CD4-positive, alpha-beta T cell treated with Interleukin-15 for 4 hours (primary cell): ENCODE measurements around the gene FMNL2.

Experiments used
- DNase-seq: peaks from one replicate; pipeline ENCODE4 v3.0.0-alpha.2; 2020; ENCODE audit warnings: low spot score

The FMNL2 gene

GRCh38 chr2:152558158-152558984, 223.4 kb downstream of the FMNL2 start:
- DNase-seq, result no peak

DNA sequence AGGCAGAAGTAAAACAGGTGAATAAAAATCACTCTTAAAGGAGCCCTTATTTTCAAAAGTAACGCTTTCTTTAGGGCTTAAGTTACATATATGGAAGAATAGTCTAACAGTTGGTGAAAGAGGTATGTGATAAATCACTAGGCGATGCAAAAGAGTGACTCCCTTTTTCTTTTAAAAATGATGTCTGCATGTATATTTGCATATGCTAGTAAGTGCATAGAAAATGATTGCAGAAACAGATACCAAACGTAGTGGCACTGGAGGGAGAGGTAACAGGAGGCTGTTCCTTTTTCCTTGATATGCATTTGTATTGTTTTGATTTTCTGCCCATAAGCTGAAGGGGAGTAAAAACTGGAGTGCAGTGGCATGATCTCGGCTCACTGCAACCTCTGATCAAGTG, 224.0 kb downstream of the FMNL2 start:
- DNase-seq, result no peak

DNA sequence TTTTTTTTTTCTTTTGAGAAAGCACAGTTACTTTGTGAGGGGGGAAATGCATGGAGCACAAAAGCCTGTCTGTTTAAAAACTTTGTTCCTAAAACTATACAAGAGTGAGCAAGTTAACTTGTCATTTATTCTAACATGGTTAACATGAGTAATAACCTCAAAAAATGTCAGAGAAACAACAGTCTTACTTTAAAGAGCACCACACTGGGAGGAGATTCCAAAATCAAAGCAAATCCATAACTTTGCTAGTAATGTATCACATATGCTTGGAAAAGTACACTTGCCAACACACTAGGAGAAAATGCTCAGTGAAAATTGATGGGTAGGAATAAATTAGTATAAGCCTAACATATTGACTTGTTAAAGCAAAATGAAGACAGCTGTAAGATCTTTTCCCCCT, 225.2 kb downstream of the FMNL2 start:
- no peak for DNase-seq

- DNase-seq, result no peak
These were observed 226.1 kb downstream of the FMNL2 start for GRCh38 chr2:152560873-152561595.

DNA sequence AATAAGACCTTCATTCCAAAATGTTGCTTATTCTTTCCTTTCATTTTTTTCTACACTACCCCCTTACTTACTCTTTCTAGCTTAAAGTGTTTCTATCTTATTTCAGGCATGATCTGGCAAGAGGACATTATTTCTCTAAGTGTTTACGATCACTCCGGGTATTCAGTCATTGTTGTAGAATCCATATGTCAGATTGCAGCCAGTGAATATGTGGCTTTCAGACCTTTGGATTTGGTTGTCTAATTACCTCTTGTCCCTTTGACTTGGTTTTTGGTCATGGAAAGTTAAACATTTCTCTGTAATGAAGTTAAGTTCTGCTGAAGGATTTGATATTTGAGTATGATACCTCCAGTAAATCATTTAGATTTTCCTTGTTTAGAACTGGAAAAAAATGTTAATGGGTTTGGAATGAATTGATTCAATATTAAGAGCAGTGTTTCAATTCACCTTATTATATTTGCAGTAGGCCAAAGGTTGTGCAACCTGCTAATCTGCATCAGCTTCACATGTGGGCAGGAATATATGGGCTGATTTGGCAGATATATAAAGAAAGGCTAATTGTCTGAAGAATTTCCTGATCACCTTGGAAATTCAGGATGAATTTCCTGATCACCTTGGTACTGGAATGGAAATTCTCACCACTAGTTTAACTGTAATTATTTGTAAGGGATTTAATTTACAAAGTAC, 227.4 kb downstream of the FMNL2 start:
- DNase-seq, result no peak

DNA sequence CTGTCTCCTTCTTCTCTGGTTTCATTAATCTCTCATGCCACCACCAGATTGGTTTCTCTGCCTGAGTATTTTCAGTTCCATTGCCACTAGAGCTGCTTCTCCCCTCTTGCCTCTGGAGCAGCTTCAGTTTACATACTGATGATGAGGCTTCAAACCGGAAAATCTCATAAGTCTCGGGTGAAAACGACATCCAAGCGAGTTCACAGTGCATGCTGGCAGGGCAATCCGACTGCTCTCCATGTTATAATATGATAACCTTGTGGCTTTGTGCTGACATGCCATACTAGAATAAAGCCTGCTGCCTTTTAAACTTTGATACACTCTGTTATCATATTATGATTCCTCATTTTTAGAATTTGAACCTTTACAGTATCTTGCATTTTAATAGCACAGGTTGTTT, 228.8 kb downstream of the FMNL2 start:
- DNase-seq, result no peak

GRCh38 chr2:152564754-152565551, 230.0 kb downstream of the FMNL2 start:
- no peak for DNase-seq

- no peak for DNase-seq
These were observed 231.1 kb downstream of the FMNL2 start for GRCh38 chr2:152565884-152566727.

GRCh38 chr2:152566728-152567069, 231.7 kb downstream of the FMNL2 start:
- no peak for DNase-seq

DNA sequence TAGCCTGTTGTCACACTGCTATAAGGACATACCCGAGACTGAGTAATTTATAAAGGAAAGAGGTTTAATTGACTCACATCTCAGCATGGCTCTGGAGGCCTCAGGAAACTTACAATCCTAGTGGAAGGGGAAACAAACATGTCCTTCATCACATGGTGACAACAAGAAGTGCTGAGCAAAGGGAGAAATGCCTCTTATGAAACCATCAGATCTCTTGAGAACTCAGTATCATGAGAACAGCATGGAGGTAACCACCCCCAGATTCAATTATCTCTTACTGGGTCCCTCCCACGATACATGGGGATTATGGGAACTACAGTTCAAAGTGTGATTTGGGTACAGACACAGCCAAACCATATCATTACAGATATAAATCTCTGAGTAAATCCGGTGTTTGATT, 233.6 kb downstream of the FMNL2 start:
- no peak for DNase-seq

DNA sequence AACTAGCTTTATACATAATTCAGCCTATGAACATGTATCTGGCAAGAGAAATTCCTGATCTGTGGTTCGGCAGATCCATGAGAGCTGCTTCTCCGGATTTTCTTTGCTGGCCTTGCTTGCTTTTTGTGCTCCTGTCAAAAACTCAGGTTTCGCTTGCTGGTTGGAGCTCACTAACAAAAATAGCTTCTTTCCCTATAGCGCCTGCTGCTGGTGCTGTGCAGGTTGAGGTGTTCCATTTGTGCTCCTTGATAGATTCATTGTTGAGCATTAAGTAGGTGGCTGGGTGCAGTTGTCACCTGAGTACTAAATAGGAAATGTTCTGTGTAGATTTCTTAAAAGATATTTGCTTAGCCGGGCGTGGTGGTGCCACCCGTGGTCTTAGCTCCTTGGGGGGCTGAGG, 234.2 kb downstream of the FMNL2 start:
- DNase-seq, result no peak

DNA sequence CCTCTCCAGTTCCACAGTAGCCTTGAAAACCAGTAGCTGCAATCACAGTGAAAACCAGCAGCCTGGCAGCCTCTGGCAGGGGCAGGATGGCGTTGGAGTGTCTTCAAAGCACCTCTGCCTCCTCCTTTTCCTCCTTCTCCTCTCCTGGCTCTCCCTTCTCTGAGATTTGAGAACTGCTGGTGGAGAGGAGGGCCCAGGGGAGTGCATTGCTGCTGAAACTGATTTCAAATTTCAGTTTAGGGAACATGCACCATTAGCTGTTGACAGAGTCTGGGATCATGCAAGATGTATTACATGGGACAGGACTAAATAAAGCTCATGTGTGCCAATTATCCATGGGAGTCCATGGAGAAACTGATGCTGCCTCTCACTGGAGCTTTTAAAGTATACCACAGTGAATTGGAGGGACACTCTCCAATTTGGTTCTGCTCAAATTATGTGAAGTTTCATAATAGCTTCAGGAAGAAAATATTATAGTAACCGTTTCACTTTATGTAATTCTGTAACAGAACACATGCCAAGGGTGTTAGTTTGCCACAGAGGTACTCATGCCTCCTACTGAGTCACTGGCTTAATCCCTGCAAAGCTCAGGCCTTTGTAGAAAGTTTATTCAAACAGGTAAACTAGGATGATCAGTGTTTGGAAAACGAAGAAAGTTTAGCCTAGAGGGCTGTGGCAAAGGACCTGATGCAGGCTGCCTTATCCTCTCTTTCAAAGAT, 236.2 kb downstream of the FMNL2 start:
- no peak for DNase-seq

GRCh38 chr2:152572031-152572430, 237.1 kb downstream of the FMNL2 start:
- DNase-seq, result no peak

DNA sequence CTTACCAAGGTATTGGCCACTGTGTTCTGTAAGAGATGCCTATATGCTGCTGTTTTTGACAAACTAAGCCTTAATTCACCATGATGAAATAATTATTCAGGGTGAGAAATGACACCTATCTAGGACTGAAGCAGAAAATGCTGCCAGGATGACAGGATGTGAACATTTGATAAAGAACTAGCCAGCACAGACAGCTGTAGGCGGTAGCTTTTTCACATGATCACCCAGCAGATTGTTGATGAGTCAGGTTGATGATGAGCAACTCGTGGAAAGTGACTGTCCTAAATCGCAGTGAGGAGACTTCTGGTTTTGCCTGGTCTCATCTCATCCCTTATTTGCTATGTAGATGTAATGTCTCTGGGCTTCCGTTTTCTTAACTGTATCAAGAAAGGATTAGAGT, 238.2 kb downstream of the FMNL2 start:
- peak; percentile 4 for DNase-seq

- no peak for DNase-seq
These were observed 242.6 kb downstream of the FMNL2 start for GRCh38 chr2:152577579-152577978.

DNA sequence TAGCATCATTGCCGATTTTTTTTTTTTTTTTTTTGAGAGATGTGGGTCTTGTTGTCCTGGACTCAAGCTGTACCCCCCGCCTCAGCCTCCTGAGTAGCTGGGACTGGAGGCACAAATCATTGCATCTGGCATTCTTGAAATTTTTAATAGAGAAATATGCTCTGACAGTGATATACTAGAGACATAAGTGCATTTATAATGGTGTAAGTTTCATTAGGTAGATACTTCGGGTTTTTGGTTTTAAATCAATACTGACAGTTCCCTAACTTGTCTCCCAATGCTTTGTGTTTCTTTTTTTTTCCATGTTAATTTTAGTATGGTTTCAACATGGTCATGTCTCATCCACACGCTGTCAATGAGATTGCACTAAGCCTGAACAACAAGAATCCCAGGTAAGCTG, 243.6 kb downstream of the FMNL2 start:
- no peak for DNase-seq

GRCh38 chr2:152580714-152581113, 245.7 kb downstream of the FMNL2 start:
- no peak for DNase-seq

DNA sequence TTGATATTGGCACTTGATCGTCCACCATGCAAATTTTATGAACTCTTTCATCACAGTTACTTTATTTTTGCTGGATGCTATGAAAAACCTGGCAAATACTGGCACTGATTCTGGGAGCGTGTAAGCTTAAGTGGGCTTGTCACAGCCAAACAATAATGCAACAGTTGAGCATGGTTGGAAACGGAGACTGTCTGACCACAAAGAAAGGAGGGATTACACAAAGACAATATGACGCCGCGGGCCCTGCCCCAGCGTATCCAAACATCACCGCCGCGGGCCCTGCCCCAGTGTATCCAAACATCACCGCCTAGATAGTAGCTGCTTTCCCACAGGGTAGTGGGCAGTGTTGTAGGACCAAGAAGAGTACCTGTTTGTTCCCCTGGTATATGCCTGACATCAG, 246.4 kb downstream of the FMNL2 start:
- DNase-seq, result no peak

DNA sequence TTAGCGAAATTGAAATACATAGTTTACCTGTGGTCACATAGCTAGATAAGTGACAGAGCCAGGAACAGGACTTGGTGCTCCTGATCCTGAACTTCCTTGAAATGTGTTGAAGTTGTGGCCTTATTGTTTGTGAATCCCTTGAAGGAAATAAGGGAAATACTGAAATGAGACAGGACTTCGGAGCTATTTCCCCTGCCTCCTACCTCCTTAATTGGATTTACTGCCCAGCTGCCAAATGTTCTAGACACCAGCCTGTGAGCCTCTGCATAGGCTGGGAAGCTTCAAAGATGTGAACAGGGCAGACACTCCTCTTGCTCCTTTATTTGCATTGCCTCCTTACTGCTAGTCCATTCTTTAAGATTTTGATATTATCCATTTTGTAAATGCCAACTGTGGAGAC, 247.1 kb downstream of the FMNL2 start:
- DNase-seq, result no peak

DNA sequence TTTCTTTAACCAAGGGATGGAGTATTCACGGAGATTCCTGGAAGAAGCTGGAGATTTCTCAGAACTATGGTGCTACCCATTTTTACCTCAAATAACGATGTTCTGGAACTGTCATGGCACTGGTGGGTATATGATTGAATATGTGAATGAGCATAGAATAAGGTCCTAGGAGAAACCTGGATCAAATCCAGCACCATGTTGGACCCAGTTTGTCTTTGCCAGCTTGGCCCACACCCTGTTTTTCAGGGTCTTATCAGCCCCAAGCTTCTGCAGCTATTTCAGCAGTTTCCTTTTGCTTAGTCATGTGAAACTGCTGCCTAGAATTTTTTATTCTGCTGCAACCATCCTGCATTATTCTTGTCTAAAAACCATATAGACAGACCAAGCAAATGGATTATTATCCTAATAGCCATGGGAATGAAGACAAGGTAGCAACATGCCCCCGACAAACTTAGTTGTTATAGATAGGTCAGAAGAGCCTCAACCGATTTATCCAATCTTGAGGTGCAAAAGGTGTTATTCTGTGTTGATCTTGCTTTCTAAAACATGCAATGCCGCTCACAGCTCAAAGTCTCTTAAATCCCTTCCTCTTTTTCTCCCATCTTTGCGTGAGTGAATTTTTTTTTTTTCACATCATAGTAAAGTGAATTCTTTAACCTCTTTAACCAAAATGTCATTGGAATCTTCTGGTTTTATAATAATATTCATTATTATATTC, 248.7 kb downstream of the FMNL2 start:
- no peak for DNase-seq
